Measurements from ENCODE around the gene SF3B5. TPM values are rescaled to one million over a fixed set of nuclear protein-coding genes. Genes with fewer than 3 reads are reported as not detected.

The SF3B5 gene
- total and polyA plus RNA-seq, 2 of the 8 experiments (the other 6 are each of a cell fraction or from before 2014, with no cell fraction given), result 195 to 588 TPM

DNA sequence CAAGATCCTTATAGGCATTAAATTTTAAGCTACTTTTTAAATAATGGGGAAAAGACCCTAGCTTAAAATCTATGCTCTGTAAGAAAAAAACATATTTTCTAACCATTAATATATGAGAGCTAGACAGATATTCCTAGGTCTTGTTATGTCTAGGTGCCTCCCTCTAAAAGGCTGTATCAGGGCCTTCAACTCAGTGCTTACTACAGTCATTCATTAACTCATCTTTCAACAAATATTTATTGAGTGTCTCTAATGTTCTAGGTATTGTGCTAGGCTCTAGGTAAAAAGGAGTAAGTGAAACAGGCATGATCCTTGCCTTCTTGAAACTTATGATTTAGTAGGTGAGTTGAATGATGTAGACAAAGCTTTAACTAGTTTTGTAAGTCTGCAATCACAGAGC lies 48.5 kb upstream of the SF3B5 start (continued):
- TF ChIP-seq KDM5A (IDR thresholded peaks at IDR 0.05; ENCODE audit: low read length) (no peak), ZNF274 (IDR thresholded peaks at IDR 0.05; ENCODE audit: borderline replicate concordance, extremely low read depth, low read length) (no peak), CBX8 (IDR thresholded peaks at IDR 0.05; ENCODE audit: borderline replicate concordance, low read depth, low read length) (no peak), EGR1 (IDR thresholded peaks at IDR 0.05; ENCODE audit: borderline replicate concordance, low read depth, low read length) (no peak)
- TF ChIP-seq, protein P1, sequence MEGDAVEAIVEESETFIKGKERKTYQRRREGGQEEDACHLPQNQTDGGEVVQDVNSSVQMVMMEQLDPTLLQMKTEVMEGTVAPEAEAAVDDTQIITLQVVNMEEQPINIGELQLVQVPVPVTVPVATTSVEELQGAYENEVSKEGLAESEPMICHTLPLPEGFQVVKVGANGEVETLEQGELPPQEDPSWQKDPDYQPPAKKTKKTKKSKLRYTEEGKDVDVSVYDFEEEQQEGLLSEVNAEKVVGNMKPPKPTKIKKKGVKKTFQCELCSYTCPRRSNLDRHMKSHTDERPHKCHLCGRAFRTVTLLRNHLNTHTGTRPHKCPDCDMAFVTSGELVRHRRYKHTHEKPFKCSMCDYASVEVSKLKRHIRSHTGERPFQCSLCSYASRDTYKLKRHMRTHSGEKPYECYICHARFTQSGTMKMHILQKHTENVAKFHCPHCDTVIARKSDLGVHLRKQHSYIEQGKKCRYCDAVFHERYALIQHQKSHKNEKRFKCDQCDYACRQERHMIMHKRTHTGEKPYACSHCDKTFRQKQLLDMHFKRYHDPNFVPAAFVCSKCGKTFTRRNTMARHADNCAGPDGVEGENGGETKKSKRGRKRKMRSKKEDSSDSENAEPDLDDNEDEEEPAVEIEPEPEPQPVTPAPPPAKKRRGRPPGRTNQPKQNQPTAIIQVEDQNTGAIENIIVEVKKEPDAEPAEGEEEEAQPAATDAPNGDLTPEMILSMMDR (IDR thresholded peaks at IDR 0.05; ENCODE audit: control extremely low read depth in 1 of 3, insufficient read depth in 1 of 3, low read depth in 1 of 3, low read length in 3 of 3), result no peak
